K562 (cell line): ENCODE measurements around the gene GPR15LG. TPM values are rescaled to one million over a fixed set of nuclear protein-coding genes. Genes with fewer than 3 reads are reported as not detected.

ENCODE experiments used
- ATAC-seq: fragments of 200-7000 bp; cut with Tn5 transposase; 3 replicates; pipeline ENCODE4 v1.9.1; 2020; ENCODE audit warnings: moderate library complexity
- BruUV-seq: library from RNA; stranded (reverse); fragments of 400-500 nt; replicated peaks from 2 replicates; lab custom pipeline; 2021; lab: Mats Ljungman, UMichigan
- CTCF ChIA-PET: fragments of 300-600 bp; formaldehyde crosslinking; extraction: SDS; loops from one replicate; lab custom pipeline; 2021; ENCODE audit warnings: low intra/inter-chr PET ratio; lab: Yijun Ruan, JAX
- POLR2A ChIA-PET: fragments of 300-600, 350-650 bp; sonication (Branson Sonifier 250); formaldehyde crosslinking; extraction: SDS; loops from one replicate; lab custom pipeline; 2021; ENCODE audit warnings: antibody characterized with exemption, inconsistent platforms; lab: Yijun Ruan, JAX
- DNase-seq, 4 experiments: peaks; one replicate each; pipeline versions ENCODE4 v3.0.0 to v3.0.0-alpha.2; 2011 to 2018; ENCODE audit warnings: low spot score in 3 of 4, mixed read lengths in 3 of 4; ENCODE audit errors: extremely low read depth in 1 of 4
- FAIRE-seq: peaks from 2 replicates; lab custom pipeline; 2011; peaks lifted over from hg19 to GRCh38; lab: Jason Lieb, UNC
- H2AFZ ChIP-seq: 2 replicates; pipeline ENCODE4 v1.6.0; 2011; ENCODE audit warnings: low read depth, low read length, control low read depth, inconsistent platforms
- H3K27ac ChIP-seq: fragments of 200-600 bp; 3 replicates; pipeline ENCODE4 v1.8.0; 2011; ENCODE audit warnings: low read depth, mild to moderate bottlenecking, control low read depth, inconsistent platforms, low read length, moderate library complexity, mixed read lengths; ENCODE audit errors: extremely low read depth
- H3K27me3 ChIP-seq, 2 experiments: fragments of 300-600 bp in 1 of 2; 2 replicates in 1 of 2; 3 replicates in 1 of 2; pipeline versions ENCODE4 v1.6.0 to v1.8.0; 2011; ENCODE audit warnings: inconsistent platforms in 2 of 2, low read length in 2 of 2, mild to moderate bottlenecking in 1 of 2, mixed read lengths in 1 of 2, moderate library complexity in 1 of 2; ENCODE audit not compliant: control insufficient read depth in 2 of 2, insufficient read depth in 2 of 2
- H3K36me3 ChIP-seq: fragments of 300-600 bp; 3 replicates; pipeline ENCODE4 v1.8.0; 2011; ENCODE audit warnings: mild to moderate bottlenecking, low read length, inconsistent platforms; ENCODE audit not compliant: control insufficient read depth, insufficient read depth
- H3K4me1 ChIP-seq, 2 experiments: fragments of 200-600 bp in 1 of 2; replicated peaks in 1 of 2; 2 replicates in 1 of 2; 3 replicates in 1 of 2; pipeline versions ENCODE4 v1.5.1 to v1.8.0; 2011; ENCODE audit warnings: inconsistent platforms in 2 of 2, low read length in 2 of 2, mild to moderate bottlenecking in 1 of 2, mixed read lengths in 1 of 2, moderate library complexity in 1 of 2; ENCODE audit not compliant: control insufficient read depth in 2 of 2, insufficient read depth in 2 of 2
- H3K4me2 ChIP-seq: 2 replicates; pipeline ENCODE4 v1.6.1; 2011; ENCODE audit warnings: low read length, control low read depth, inconsistent platforms, mixed read lengths; ENCODE audit not compliant: insufficient read depth
- H3K4me3 ChIP-seq: fragments of 200-600 bp; sonication (generic), shearing (Covaris generic); 2 replicates; pipeline ENCODE4 v1.5.1; 2016; ENCODE audit warnings: control low read depth, inconsistent platforms
- H3K79me2 ChIP-seq: fragments of 200-600 bp; 3 replicates; pipeline ENCODE4 v1.8.0; 2011; ENCODE audit warnings: low read length, inconsistent platforms; ENCODE audit not compliant: control insufficient read depth, insufficient read depth
- H3K9ac ChIP-seq, 2 experiments: 2 replicates each; pipeline versions ENCODE4 v1.6.0 to v1.6.1; 2011; ENCODE audit warnings: low read depth in 2 of 2, low read length in 2 of 2, control low read depth in 1 of 2, inconsistent platforms in 1 of 2, mild to moderate bottlenecking in 1 of 2, mixed read lengths in 1 of 2; ENCODE audit not compliant: insufficient read depth in 1 of 2
- H3K9me1 ChIP-seq: one replicate; pipeline ENCODE4 v1.6.0; 2011; ENCODE audit warnings: inconsistent platforms, mild to moderate bottlenecking, low read length, moderate library complexity; ENCODE audit not compliant: control insufficient read depth, insufficient read depth
- H3K9me3 ChIP-seq: replicated peaks from 2 replicates; pipeline ENCODE4 v1.5.1; 2011; ENCODE audit warnings: low read depth, low read length, inconsistent platforms; ENCODE audit not compliant: control insufficient read depth, insufficient read depth
- H4K20me1 ChIP-seq: replicated peaks from 2 replicates; pipeline ENCODE4 v1.6.1; 2011; ENCODE audit warnings: low read length, inconsistent platforms, mixed read lengths; ENCODE audit not compliant: control insufficient read depth, insufficient read depth
- ATF7 ChIP-seq: fragments of 450-650 bp; IDR thresholded peaks from 2 replicates; pipeline ENCODE4 v1.7.1; 2014; ENCODE audit warnings: mild to moderate bottlenecking, moderate library complexity
- BDP1 ChIP-seq: IDR thresholded peaks from 3 replicates; pipeline ENCODE4 v1.6.1; 2011; ENCODE audit not compliant: insufficient read length, insufficient read depth
- DACH1 ChIP-seq: fragments of 450-650 bp; IDR thresholded peaks from 2 replicates; pipeline ENCODE4 v1.6.1; 2018; ENCODE audit not compliant: partially characterized antibody
- KDM1A ChIP-seq, 2 experiments: fragments of 450-650 bp; IDR thresholded peaks; 2 replicates each; pipeline ENCODE4 v1.6.1; 2016; ENCODE audit warnings: mild to moderate bottlenecking in 2 of 2
- NEUROD1 ChIP-seq: fragments of 150-350 bp; IDR thresholded peaks from 2 replicates; pipeline ENCODE4 v1.6.1; 2014; ENCODE audit warnings: borderline replicate concordance, low read length, low read depth; ENCODE audit not compliant: partially characterized antibody
- TBL1XR1 ChIP-seq, 2 experiments: IDR thresholded peaks; 2 replicates each; pipeline ENCODE4 v1.6.1; 2012; ENCODE audit warnings: improper control_type of control experiment in 2 of 2, low read length in 2 of 2, mild to moderate bottlenecking in 1 of 2
- WGBS: fragments of 100-300 bp; shearing (Covaris generic); methylation state at CpG from one replicate; pipeline ENCODE4 v1.1.6; 2016; ENCODE audit warnings: low coverage, mixed read lengths; ENCODE audit not compliant: insufficient coverage; ENCODE audit errors: missing lambda C conversion rate; 5-methylcytosine and 5-hydroxymethylcytosine counted together
- in situ Hi-C: fragments of 300-500 bp; cut with MboI; formaldehyde crosslinking; loops from 4 replicates; pipeline ENCODE4 v1.15.0; 2018; ENCODE audit warnings: inconsistent platforms, mixed read lengths
- intact Hi-C: fragments of 100-400 bp; cut with micrococcal nuclease; formaldehyde crosslinking; loops from 2 replicates; pipeline ENCODE4 v1.14.2; 2022
- polyA plus RNA-seq, 8 experiments: library from polyadenylated mRNA; depleted of rRNA in 4 of 8; stranded (reverse) in 5 of 8; unstranded in 3 of 8; fragments of >200 nt; fragmentation: Nextera tagmentation in 2 of 8; fragmentation: Illumina TruSeq in 1 of 8; extraction: Ambion mirVana in 2 of 8; extraction: Trizol in 1 of 8; gene quantifications; 2 replicates each; pipeline versions ENCODE4 v1.2.1 to v1.2.3, GENCODE V29; 2011 to 2014; ENCODE audit warnings: inconsistent platforms in 1 of 8, missing spikeins in 1 of 8
- total RNA-seq, 7 experiments: library from RNA; depleted of rRNA in 6 of 7; stranded (reverse); fragments of >200 nt in 6 of 7; fragmentation: Illumina TruSeq in 2 of 7; extraction: Trizol in 2 of 7; gene quantifications; 2 replicates each; pipeline versions ENCODE4 v1.2.1 to v1.2.3, GENCODE V29; 2011 to 2021; ENCODE audit warnings: low replicate concordance in 1 of 7

Gene GPR15LG
- total and polyA plus RNA-seq, 9 of the 15 experiments (the other 6 are each of a cell fraction or from before 2014, with no cell fraction given) = 0.51 TPM; not detected in 8

DNA sequence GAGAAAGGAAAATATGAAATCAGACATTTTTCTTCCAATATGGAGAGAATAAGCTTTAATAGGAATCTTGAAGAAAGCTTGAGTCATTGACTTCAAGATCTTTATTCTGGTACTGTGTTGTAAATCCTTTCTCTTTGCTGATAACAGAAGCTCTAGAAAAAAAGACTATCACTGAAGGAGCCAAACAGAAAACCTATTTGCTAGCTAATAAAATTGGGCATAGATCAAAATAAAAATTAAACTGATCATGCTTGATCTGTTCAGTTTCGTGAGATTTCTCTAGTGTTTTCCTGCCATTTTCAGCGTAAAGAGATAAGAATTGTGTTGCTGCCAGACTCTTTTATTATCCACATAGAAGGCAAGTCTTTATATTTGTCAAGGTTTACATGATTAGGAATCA is 35.8 kb upstream of the GPR15LG start:
- no peak for TF ChIP-seq BDP1
- TF ChIP-seq ATF7 = no peak
- TF ChIP-seq NEUROD1 = no peak
- no peak for TF ChIP-seq KDM1A (IDR thresholded peaks at IDR 0.05)
- no peak for TF ChIP-seq TBL1XR1 (IDR thresholded peaks at IDR 0.05; ENCODE audit: low read length in 2 of 2)
- TF ChIP-seq DACH1 = no peak
- FAIRE-seq (no peak), ATAC-seq (no peak), DNase-seq (no peak)
- no peak overlapping the region for H3K9ac ChIP-seq
- no peaks in the 10 kb centered on the region for H3K9me3 ChIP-seq
- no TSS peak for BruUV-seq
- H3K27me3 ChIP-seq = peaks cover 0 to 5% of the 10 kb centered on the region in 2 experiments; a peak in 1 of 5 replicates
- H3K4me1 ChIP-seq = peaks cover 0 to 12% of the 10 kb centered on the region in 2 experiments; a peak in 4 of 5 replicates
- ChIA-PET CTCF (no interaction called here), POLR2A (interaction anchor here (1.9 to 4.0 kb wide), 2 partner anchors 10 to 11 kb away, joined by 6 to 27 read pairs; no protein-coding TSS in a partner anchor)
- no peak overlapping the region for H3K4me2 ChIP-seq
- H3K4me3 ChIP-seq = no peak overlapping the region
- 61% methylated on average over 2 of the region's 2 CpGs for WGBS
- peaks cover 35% of the 10 kb centered on the region for H3K79me2 ChIP-seq
- in situ Hi-C loops = no loop called here
- peaks cover 26% of the 10 kb centered on the region for H3K36me3 ChIP-seq
- H3K27ac ChIP-seq = no peak overlapping the region
- intact Hi-C loops = no loop called here
- no peaks in the 10 kb centered on the region for H3K9me1 ChIP-seq
- H2AFZ ChIP-seq = peak overlapping the region; percentile 99
- H4K20me1 ChIP-seq = peaks cover 7% of the 10 kb centered on the region
